ENCODE results near the gene UNC45B.
A peak's percentile ranks its signal among the peaks of the same experiment; 100 is the strongest.
"Not testable (repeated sequence)": the region's sequence is repeated elsewhere in the genome, so short reads cannot be mapped to it uniquely, and the experiment has no call there.

UNC45B gene

GRCh38 chr17:35169835-35170363 is 22.3 kb downstream of the UNC45B start:
- Histone ChIP-seq H3K9me3 (ENCODE audit: control insufficient read depth, low read length) (no peaks in the 10 kb centered on the region), H3K27ac (ENCODE audit: insufficient read depth, low read length, poor library complexity, severe bottlenecking) (no peak overlapping the region), H3K4me3 (ENCODE audit: insufficient read depth, low read depth, low read length, poor library complexity, severe bottlenecking) (no peak overlapping the region), H3K27me3 (replicated peaks; ENCODE audit: control insufficient read depth, insufficient read depth, low read length, poor library complexity, severe bottlenecking) (no peaks in the 10 kb centered on the region), H3K36me3 (ENCODE audit: control insufficient read depth, insufficient read depth, low read length) (no peaks in the 10 kb centered on the region), H3K4me1 (ENCODE audit: control insufficient read depth, insufficient read depth, low read length, poor library complexity, severe bottlenecking) (peaks cover 20% of the 10 kb centered on the region)
- DNase-seq = no peak

- Histone ChIP-seq H3K4me3 (ENCODE audit: insufficient read depth, low read depth, low read length, poor library complexity, severe bottlenecking) (no peak overlapping the region), H3K27ac (ENCODE audit: insufficient read depth, low read length, poor library complexity, severe bottlenecking) (no peak overlapping the region), H3K27me3 (replicated peaks; ENCODE audit: control insufficient read depth, insufficient read depth, low read length, poor library complexity, severe bottlenecking) (no peaks in the 10 kb centered on the region), H3K36me3 (ENCODE audit: control insufficient read depth, insufficient read depth, low read length) (no peaks in the 10 kb centered on the region), H3K9me3 (ENCODE audit: control insufficient read depth, low read length) (no peaks in the 10 kb centered on the region), H3K4me1 (ENCODE audit: control insufficient read depth, insufficient read depth, low read length, poor library complexity, severe bottlenecking) (peaks cover 16% of the 10 kb centered on the region)
- DNase-seq = no peak
Observed at GRCh38 chr17:35170968-35171771, 23.6 kb downstream of the UNC45B start.

- H3K36me3 ChIP-seq (ENCODE audit: control insufficient read depth, insufficient read depth, low read length) = no peaks in the 10 kb centered on the region
- H3K27me3 ChIP-seq (replicated peaks; ENCODE audit: control insufficient read depth, insufficient read depth, low read length, poor library complexity, severe bottlenecking) = no peaks in the 10 kb centered on the region
- H3K4me3 ChIP-seq (ENCODE audit: insufficient read depth, low read depth, low read length, poor library complexity, severe bottlenecking) = no peak overlapping the region
- peak overlapping the region; percentile 46 for H3K27ac ChIP-seq (ENCODE audit: insufficient read depth, low read length, poor library complexity, severe bottlenecking)
- H3K4me1 ChIP-seq (ENCODE audit: control insufficient read depth, insufficient read depth, low read length, poor library complexity, severe bottlenecking) = peaks cover 19% of the 10 kb centered on the region
- no peaks in the 10 kb centered on the region for H3K9me3 ChIP-seq (ENCODE audit: control insufficient read depth, low read length)
- no peak for DNase-seq
Observed at GRCh38 chr17:35171834-35172233, 24.2 kb downstream of the UNC45B start.

- peaks cover 24% of the 10 kb centered on the region for H3K4me1 ChIP-seq (ENCODE audit: control insufficient read depth, insufficient read depth, low read length, poor library complexity, severe bottlenecking)
- H3K9me3 ChIP-seq (ENCODE audit: control insufficient read depth, low read length); H3K27me3 ChIP-seq (replicated peaks; ENCODE audit: control insufficient read depth, insufficient read depth, low read length, poor library complexity, severe bottlenecking); DNase-seq; H3K36me3 ChIP-seq (ENCODE audit: control insufficient read depth, insufficient read depth, low read length); H3K4me3 ChIP-seq (ENCODE audit: insufficient read depth, low read depth, low read length, poor library complexity, severe bottlenecking): not testable (repeated sequence)
- peak overlapping the region; percentile 46 for H3K27ac ChIP-seq (ENCODE audit: insufficient read depth, low read length, poor library complexity, severe bottlenecking)
Observed at GRCh38 chr17:35172321-35172720, 24.7 kb downstream of the UNC45B start.

GRCh38 chr17:35174835-35175334 is 27.3 kb downstream of the UNC45B start:
- Histone ChIP-seq H3K9me3 (ENCODE audit: control insufficient read depth, low read length) (no peaks in the 10 kb centered on the region), H3K27ac (ENCODE audit: insufficient read depth, low read length, poor library complexity, severe bottlenecking) (no peak overlapping the region), H3K36me3 (ENCODE audit: control insufficient read depth, insufficient read depth, low read length) (no peaks in the 10 kb centered on the region), H3K4me1 (ENCODE audit: control insufficient read depth, insufficient read depth, low read length, poor library complexity, severe bottlenecking) (peaks cover 27% of the 10 kb centered on the region), H3K4me3 (ENCODE audit: insufficient read depth, low read depth, low read length, poor library complexity, severe bottlenecking) (no peak overlapping the region), H3K27me3 (replicated peaks; ENCODE audit: control insufficient read depth, insufficient read depth, low read length, poor library complexity, severe bottlenecking) (no peaks in the 10 kb centered on the region)
- DNase-seq = no peak

- H3K36me3 ChIP-seq (ENCODE audit: control insufficient read depth, insufficient read depth, low read length) = no peaks in the 10 kb centered on the region
- H3K27ac ChIP-seq (ENCODE audit: insufficient read depth, low read length, poor library complexity, severe bottlenecking) = no peak overlapping the region
- peaks cover 27% of the 10 kb centered on the region for H3K4me1 ChIP-seq (ENCODE audit: control insufficient read depth, insufficient read depth, low read length, poor library complexity, severe bottlenecking)
- no peak for DNase-seq
- no peaks in the 10 kb centered on the region for H3K9me3 ChIP-seq (ENCODE audit: control insufficient read depth, low read length)
- H3K4me3 ChIP-seq (ENCODE audit: insufficient read depth, low read depth, low read length, poor library complexity, severe bottlenecking) = no peak overlapping the region
- H3K27me3 ChIP-seq (replicated peaks; ENCODE audit: control insufficient read depth, insufficient read depth, low read length, poor library complexity, severe bottlenecking) = no peaks in the 10 kb centered on the region
Observed at GRCh38 chr17:35175638-35176415, 28.2 kb downstream of the UNC45B start.

- H3K4me1 ChIP-seq (ENCODE audit: control insufficient read depth, insufficient read depth, low read length, poor library complexity, severe bottlenecking) = peaks cover 23% of the 10 kb centered on the region
- H3K36me3 ChIP-seq (ENCODE audit: control insufficient read depth, insufficient read depth, low read length) = no peaks in the 10 kb centered on the region
- H3K27ac ChIP-seq (ENCODE audit: insufficient read depth, low read length, poor library complexity, severe bottlenecking) = no peak overlapping the region
- no peaks in the 10 kb centered on the region for H3K27me3 ChIP-seq (replicated peaks; ENCODE audit: control insufficient read depth, insufficient read depth, low read length, poor library complexity, severe bottlenecking)
- no peak for DNase-seq
- H3K9me3 ChIP-seq (ENCODE audit: control insufficient read depth, low read length) = no peaks in the 10 kb centered on the region
- H3K4me3 ChIP-seq (ENCODE audit: insufficient read depth, low read depth, low read length, poor library complexity, severe bottlenecking) = no peak overlapping the region
Observed at GRCh38 chr17:35176897-35177296, 29.3 kb downstream of the UNC45B start.

GRCh38 chr17:35179379-35179778 is 31.8 kb downstream of the UNC45B start:
- H3K27ac ChIP-seq (ENCODE audit: insufficient read depth, low read length, poor library complexity, severe bottlenecking); H3K27me3 ChIP-seq (replicated peaks; ENCODE audit: control insufficient read depth, insufficient read depth, low read length, poor library complexity, severe bottlenecking); H3K9me3 ChIP-seq (ENCODE audit: control insufficient read depth, low read length); DNase-seq; H3K4me3 ChIP-seq (ENCODE audit: insufficient read depth, low read depth, low read length, poor library complexity, severe bottlenecking); H3K36me3 ChIP-seq (ENCODE audit: control insufficient read depth, insufficient read depth, low read length): not testable (repeated sequence)
- peaks cover 19% of the 10 kb centered on the region for H3K4me1 ChIP-seq (ENCODE audit: control insufficient read depth, insufficient read depth, low read length, poor library complexity, severe bottlenecking)

- no peak overlapping the region for H3K4me3 ChIP-seq (ENCODE audit: insufficient read depth, low read depth, low read length, poor library complexity, severe bottlenecking)
- no peaks in the 10 kb centered on the region for H3K36me3 ChIP-seq (ENCODE audit: control insufficient read depth, insufficient read depth, low read length)
- no peaks in the 10 kb centered on the region for H3K27me3 ChIP-seq (replicated peaks; ENCODE audit: control insufficient read depth, insufficient read depth, low read length, poor library complexity, severe bottlenecking)
- no peaks in the 10 kb centered on the region for H3K9me3 ChIP-seq (ENCODE audit: control insufficient read depth, low read length)
- DNase-seq = no peak
- no peak overlapping the region for H3K27ac ChIP-seq (ENCODE audit: insufficient read depth, low read length, poor library complexity, severe bottlenecking)
- peaks cover 4% of the 10 kb centered on the region for H3K4me1 ChIP-seq (ENCODE audit: control insufficient read depth, insufficient read depth, low read length, poor library complexity, severe bottlenecking)
Observed at GRCh38 chr17:35183332-35183731, 35.7 kb downstream of the UNC45B start.

GRCh38 chr17:35184274-35184673 is 36.7 kb downstream of the UNC45B start:
- peaks cover 4% of the 10 kb centered on the region for H3K4me1 ChIP-seq (ENCODE audit: control insufficient read depth, insufficient read depth, low read length, poor library complexity, severe bottlenecking)
- H3K27ac ChIP-seq (ENCODE audit: insufficient read depth, low read length, poor library complexity, severe bottlenecking) = no peak overlapping the region
- no peaks in the 10 kb centered on the region for H3K36me3 ChIP-seq (ENCODE audit: control insufficient read depth, insufficient read depth, low read length)
- no peak overlapping the region for H3K4me3 ChIP-seq (ENCODE audit: insufficient read depth, low read depth, low read length, poor library complexity, severe bottlenecking)
- DNase-seq = no peak
- no peaks in the 10 kb centered on the region for H3K27me3 ChIP-seq (replicated peaks; ENCODE audit: control insufficient read depth, insufficient read depth, low read length, poor library complexity, severe bottlenecking)
- no peaks in the 10 kb centered on the region for H3K9me3 ChIP-seq (ENCODE audit: control insufficient read depth, low read length)
